DMS53 treated with DMSO at 0.1 percent for 48 hours (cell line): Measurements from ENCODE around the gene ZNHIT2.
A peak's percentile ranks its signal among the peaks of the same experiment; 100 is the strongest.
"Not testable (repeated sequence)": the region's sequence is repeated elsewhere in the genome, so short reads cannot be mapped to it uniquely, and the experiment has no call there.

Experiments
- DNase-seq: peaks from one replicate; lab custom pipeline; 2025; ENCODE audit not compliant: unreplicated experiment; lab: John Stamatoyannopoulos, UW

The ZNHIT2 gene

DNA sequence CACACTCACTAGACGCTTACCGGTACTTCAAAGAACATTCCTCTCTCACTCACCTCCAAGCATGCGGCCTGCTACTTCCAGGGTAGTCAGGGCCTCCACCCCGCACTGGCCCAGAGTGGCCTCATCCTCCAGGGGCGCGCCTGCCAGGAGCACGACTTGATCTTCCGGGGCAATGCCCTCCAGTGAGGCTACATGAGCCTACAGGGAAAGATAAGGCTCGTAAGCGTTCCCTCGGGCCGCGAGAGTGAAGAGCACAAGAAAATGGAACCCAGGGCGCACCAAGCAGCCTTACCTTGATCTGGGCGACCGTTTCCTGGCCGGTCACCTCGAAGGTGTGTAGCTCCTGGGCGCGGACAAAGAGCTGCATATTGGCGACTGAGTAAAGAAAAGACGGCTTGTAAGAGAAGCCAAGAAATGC lies 4.0 kb upstream of the ZNHIT2 start:
- no peak for DNase-seq

DNA sequence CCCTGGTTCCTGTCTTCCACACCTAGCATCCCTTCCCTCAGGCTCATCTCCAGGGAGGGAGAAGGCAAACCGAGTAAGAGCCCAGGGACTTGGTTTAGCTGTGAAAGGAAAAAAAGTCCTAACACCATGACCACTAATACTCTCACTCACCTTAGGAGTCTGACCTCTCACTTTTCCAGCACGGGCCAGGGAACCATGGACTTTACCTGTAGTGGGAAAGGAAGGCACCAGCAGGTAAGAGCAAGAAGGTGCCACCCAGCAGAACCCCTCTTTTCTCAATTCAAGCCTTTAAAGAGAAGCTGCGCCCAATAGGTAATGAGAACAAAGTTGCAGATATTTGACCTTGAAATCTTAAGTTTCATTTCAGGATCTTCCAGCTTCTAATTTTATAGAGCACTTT lies 3.3 kb upstream of the ZNHIT2 start:
- DNase-seq: no peak

DNA sequence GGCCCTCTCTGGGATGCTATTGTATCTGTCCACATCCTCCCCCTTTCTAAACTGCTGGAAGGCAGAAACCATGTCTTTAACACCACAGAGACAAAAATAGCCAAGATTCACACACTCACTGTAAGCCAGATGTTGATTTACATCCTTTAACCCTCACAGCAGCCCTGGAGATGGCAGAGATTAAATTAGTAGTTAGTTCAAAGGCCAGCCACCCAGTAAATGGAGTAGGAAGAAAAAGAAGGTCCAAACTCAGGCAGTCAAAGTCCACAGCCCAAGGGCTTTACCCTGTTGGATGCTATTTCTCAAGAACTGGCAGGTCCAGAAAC lies 2.1 kb upstream of the ZNHIT2 start:
- DNase-seq: no peak

DNA sequence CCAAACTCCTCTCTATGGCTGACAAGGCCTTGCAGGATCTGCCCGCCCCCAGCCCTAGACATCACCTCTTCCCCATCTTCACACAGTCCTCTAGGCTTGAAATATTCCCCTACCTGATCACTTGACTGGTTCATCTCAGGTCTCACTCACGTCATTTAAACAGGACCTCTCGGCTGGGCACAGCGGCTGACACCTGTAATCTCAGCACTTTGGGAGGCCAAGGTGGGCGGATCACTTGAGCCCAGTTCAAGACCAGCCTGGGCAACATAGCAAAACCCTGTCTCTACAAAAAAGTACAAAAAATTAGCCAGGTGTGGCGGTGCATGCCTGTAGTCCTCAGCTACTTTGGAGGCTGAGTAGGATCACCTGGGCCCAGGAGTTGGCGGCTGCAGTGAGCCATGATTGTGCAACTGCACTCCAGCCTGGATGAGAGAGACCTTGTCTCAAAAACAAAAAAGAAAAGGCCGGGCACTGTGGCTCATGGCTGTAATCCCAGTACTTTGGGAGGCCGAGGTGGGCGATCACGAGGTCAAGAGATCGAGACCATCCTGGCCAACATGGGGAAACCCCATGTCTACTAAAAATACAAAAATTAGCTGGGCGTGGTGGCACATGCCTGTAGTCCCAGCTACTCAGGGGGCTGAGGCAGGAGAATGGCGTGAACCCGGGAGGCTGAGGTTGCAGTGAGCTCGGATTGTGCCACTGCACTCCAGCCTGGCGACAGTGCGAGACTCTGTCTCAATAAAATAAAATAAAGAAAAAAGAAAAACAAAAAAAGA lies 1.6 kb upstream of the ZNHIT2 start:
- not testable (repeated sequence) for DNase-seq

DNA sequence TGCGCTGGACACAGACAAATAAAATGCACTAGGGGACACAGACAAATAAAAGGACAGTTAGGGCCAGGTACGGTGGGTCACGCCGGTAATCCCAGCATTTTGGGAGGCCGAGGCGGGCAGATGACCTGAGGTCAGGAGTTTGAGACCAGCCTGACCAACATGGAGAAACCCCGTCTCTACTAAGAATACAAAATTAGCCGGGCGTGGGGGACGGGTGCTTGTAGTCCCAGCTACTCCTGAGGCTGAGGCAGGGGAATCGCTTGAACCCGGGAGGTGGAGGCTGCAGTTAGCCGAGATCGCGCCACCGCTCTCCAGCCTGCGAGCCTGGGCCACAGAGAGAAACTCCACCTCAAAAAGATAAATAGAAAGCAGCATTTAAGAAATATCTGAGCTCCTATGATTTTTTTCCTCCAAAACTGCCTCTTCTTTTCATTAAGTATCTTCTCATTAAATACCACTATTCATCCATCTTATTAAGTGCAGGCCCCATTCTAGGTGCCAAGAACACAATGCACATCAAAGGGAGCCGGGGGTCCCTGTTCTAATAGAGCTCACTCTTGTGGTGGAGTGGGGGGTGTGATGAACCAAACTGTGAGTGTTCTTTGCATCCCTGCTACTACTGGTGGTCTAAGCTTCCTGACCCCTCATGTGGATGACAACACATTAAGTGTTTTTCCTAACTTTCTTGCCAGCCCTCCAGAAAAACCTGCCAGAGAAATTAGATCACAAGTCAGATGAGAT lies 766 bp upstream of the ZNHIT2 start:
- DNase-seq: no peak

DNA sequence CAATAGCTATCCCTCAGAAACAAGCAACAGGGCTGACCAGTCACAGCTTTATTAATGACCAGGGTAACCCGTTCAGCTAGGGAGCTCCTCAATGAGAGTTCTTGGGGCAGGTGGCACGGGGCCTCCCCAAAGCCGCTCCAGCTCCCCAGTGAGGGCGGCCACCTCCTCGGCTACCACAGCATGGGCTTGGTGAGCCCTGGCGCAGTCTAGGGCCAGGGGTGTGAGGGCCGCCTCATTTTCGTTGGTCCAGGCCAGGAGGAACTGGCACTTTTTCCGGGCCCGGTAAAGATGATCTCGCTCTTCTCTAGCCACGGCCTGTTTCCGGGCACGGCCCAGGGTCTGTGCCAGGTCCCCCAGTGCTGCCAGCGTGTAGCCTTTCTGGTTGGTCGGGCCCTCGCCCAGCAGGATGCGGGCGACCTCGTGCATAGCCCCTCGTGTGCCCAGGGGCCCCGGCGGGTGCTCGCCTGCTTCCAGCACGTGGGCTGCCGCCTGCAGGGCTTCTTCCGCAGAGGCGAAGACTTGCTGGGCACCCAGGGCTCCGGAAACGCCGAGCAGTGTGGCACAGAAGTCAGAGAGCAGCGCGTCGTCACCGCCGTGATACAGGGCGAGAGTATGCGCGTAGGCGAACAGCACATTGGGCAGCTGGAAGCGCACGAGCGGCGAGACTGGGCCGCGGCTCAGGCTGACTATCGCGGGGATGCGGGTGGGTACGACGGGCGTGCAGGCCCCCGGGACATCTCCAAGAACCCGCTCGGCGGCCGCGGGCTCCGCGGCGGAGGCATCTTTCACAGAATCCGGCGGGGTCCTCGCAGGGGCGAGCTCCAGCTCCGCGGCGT lies 913 bp downstream of the ZNHIT2 start:
- peak; percentile 29 for DNase-seq

DNA sequence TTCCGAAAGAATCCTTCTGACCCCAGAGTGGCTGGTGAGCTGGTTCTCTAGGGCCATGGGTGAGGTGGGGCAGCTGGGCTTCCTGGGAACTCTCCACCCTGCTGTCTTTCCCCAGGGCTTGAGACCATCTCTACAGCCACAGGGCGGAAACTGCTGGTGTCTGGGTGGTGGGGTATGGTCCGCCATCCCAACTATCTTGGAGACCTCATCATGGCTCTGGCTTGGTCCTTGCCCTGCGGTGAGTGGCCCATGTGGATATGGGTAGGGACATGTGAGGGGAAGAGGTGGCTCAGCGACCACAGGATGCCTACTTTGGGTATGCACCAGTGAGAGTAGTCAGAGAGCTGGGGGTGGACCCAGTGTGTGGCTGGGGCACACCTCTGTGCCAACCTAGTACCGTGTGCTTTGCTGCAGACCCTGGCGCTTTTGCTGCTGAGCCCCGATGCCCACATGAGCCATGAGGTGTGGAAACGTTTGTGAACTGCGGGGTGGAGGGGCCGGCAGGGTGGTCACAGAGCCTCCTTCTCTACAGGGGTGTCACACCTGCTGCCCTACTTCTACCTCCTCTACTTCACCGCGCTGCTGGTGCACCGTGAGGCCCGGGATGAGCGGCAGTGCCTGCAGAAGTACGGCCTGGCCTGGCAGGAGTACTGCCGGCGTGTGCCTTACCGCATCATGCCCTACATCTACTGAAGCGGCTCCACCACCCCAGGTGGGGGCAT lies 2.0 kb downstream of the ZNHIT2 start:
- DNase-seq: no peak

DNA sequence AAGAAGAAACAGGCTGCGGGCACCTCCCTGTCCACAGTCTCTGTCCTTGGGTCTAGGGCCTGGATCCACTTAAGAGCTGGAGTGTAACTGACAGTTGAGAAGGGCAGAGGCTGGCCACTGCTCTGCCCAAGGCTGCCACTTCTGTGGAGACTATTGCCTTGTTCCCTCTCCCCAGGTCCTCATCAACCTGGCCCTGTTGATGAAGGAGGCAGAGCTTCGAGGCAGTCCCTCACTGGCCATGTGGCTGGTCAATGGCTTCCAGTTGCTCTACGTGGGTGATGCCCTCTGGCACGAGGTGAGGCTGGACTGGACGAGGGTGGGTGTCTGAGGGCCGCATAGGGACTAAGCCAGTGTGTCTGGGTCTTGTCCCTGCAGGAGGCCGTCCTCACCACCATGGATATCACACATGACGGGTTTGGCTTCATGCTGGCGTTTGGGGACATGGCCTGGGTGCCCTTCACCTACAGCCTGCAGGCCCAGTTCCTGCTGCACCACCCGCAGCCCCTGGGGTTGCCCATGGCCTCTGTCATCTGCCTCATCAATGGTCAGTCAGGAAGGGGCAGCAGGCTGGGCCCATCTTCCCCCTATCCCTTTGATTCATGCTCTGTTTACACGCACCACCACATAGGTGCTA lies 2.8 kb downstream of the ZNHIT2 start:
- no peak for DNase-seq

DNA sequence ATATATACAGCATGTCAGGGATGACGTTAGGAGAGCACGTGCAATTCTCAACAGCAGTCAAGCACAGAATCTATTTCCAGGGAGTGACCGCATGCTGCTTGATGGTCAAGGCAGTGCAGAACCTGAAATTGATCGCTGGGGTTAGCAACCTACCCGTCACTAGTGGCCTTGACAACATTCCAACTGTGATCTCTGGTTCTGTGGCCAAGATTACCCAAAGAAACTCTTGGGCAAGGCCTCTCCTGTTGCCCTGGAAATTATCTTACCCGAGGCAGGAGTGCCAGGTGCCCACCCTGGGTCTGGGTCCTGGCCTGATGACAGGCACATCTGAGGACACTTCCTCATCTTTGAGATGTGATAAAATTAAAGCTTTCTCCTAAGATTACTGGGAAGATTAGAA lies 3.7 kb downstream of the ZNHIT2 start:
- DNase-seq: no peak

DNA sequence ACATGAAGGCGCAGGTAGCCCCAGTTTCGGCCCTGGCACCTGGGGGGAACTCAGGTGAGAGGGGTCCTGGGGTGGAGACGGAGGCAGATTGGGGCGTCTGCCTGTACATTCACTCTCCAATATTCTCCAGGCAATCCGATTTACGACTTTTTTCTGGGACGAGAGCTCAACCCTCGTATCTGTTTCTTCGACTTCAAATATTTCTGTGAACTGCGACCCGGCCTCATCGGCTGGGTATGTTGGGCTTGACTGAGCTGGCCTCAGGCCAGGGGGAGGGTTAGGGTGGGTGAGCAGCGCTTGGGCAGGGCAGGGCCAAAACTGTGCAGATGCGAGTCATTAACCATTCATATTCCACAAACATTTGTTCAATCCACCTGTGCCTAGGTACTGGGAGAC lies 4.1 kb downstream of the ZNHIT2 start:
- DNase-seq: no peak

DNA sequence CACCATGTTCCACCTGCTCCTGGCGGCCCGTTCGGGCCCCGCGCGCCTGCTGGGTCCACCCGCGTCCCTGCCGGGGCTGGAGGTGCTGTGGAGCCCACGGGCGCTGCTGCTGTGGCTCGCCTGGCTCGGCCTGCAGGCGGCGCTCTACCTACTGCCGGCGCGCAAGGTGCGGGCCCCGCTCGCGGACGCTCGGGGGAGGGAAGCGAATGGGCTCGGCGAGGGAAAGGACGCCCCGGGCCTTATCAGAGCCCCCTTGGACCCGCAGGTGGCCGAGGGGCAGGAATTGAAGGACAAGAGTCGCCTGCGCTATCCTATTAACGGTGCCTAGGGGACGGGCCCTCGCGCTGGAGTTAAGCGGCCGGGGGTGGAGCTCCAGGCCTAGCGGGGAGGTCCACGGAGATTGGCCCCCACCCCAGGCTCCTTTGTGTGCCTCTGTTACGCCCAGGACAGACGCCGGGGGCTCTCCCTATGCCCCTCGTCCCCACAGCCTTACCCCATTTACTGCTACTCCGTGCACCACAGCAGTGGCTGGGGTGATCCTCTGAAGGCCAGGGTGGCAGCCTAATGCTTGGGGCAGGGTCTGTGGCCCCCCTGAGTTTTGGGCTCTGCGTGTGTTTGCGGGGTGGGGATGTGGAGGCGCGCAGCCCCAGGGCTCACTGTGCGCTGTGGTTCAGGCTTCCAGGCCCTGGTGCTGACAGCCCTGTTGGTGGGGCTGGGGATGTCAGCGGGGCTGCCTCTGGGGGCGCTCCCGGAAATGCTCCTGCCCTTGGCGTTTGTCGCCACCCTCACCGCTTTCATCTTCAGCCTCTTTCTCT lies 4.7 kb downstream of the ZNHIT2 start:
- DNase-seq: peak; percentile 45

DNA sequence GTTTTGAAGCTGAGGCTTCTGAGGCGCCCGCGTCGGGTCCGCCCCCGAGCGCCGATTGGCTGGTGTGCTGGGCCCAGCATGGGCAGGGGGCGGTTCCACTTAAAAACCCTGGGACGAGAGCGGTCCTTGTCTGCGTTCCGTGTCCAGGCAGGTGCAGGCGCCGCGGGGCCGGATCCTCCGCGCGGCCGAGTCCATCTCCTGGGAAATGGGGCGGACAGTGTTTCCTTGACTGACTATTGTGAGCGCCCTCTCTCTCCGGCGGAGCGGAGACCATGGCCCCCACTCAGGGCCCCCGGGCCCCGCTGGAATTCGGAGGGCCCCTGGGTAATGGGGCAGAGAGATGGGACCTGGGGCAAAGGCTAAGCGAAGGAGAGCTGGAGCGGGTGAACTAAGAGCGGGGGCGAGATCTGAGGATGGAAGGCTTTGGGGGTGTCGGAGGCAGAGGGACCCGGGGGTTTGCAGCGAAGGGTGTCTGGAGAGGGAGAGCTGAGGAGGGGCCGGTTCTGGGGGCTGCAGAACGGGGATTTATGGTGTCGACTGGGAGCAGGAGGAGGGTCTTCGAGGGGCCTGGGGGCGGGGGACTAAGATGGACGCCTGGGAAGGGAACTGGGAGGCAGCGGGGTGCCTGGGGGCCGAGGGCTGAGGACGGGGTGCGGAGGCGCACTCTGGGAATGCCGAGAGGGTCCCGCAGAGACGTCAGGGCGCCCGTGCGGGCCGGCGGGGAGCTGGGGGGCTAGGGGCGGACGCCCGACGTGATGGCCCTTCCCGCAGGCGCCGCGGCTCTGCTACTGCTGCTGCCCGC lies 5.6 kb downstream of the ZNHIT2 start, which contains the start of gene TM7SF2:
TM7SF2 (plus strand) TSS at position 129 of the 802 bp plus-strand sequence; CDS start at position 273, 144 bp downstream.
- DNase-seq: peak; percentile 95

DNA sequence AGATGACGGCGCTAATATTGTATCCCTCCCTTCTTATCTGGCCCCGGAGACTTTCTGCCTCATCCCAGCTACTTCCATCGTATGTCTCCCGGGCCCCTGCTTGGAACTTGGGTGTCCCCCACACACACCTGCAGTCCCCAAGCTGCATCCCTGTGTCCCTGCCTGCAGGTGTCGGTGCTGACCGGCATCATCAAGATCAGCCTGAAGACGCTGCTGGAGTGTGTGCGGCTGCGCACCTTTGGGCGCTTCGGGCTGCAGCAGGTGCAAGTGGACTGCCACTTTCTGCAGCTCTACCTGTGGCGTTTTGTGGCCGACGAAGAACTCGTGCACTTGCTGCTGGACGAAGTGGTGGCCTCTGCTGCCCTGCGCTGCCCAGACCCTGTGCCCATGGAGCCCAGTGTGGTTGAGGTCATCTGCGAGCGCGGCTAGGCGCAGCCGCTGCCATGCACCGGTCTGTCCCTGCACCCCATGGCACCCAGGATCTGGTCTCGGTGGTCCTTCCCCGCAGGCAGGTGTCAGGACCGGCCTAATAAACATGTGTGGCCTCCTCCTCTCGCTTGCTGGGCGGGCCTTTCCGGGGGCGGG lies 6.2 kb downstream of the ZNHIT2 start:
- DNase-seq: no peak

DNA sequence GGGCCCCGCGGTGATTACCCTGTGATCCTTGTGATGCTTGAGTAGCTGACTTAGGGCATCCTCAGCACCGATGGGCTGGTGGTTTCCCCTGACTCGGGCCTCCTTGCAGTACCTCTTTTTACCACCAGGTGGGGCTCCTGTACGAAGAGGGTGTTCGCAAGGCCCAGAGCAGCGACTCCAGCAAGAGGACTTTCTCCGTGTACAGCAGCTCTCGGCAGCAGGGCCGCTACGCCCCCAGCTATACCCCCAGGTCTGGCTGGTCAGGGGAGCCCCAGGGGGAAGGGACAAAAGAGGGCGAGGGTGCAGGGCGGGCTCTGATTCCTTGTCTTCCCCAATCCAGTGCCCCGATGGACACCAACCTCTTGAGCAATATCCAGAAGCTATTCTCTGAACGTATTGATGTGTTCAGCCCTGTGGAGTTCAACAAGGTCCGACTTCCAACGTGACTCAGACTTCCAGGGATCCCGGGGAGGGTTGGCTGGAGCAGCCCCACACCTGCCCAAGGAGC lies 7.1 kb downstream of the ZNHIT2 start:
- peak; percentile 69 for DNase-seq

DNA sequence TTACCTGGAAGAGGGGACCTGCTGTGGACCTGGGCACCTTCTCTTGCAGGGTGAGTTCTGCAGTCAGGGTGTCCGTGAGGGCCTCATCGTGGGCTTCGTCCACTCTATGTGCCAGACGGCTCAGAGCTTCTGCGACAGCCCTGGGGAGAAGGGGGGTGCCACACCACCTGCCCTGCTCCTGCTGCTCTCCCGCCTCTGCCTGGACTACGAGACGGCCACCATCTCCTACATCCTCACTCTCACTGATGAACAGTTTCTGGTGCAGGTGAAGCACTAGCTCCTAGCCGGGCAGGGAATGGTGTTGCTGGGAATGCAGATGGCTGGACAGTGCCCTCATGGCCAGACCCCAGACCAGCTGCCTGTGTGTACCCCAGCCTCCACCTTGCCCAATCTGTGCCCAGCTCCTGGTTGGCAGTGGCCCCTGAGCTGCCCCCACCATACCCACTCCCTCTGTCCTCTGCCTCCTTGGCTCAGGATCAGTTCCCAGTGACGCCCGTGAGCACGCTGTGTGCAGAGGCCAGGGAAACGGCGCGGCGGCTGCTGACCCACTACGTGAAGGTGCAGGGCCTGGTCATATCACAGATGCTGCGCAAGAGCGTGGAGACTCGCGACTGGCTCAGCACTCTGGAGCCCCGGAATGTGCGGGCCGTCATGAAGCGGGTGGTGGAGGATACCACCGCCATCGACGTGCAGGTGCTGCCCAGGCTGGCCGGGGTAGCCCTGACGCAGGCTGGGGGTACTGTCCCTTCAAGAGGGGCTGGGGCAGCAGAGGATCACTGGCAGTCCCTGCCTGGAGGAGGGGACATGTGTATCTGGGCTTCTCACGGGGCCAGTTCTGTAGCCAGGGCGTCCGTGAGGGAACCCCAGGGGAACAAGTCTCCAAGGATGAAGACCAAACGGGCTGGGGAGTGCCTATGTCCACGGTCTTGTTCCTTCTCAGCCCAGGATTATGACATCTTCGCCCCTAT lies 8.0 kb downstream of the ZNHIT2 start:
- DNase-seq: no peak

DNA sequence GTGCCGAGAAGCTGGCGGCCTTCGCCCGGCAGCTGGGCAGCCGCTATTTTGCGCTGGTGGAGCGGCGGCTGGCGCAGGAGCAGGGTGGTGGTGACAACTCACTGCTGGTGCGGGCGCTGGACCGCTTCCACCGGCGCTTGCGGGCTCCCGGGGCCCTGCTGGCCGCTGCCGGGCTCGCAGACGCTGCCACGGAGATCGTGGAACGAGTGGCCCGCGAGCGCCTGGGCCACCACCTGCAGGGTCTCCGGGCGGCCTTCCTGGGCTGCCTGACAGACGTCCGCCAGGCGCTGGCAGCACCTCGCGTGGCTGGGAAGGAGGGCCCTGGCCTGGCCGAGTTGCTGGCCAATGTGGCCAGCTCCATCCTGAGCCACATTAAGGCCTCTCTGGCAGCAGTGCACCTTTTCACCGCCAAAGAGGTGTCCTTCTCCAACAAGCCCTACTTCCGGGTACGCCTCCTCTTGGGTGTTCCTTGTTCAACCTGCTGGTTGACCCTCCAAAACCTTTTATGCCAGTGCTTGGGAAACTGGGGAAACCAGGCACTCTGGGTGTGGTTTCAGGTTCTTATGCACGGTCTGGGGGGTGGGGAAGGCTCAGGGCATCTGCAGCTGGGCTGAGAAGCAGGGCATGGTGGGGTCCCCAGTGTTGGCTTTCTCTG lies 8.9 kb downstream of the ZNHIT2 start:
- DNase-seq: no peak
